GM23338 (cell line): Measurements from ENCODE around the gene LCOR.

Experiments
- EZH2 ChIP-seq: fragments of 200-600 bp; sonication (generic); IDR thresholded peaks from one replicate; pipeline ENCODE4 v1.8.0; 2017; ENCODE audit warnings: antibody characterized with exemption, mild to moderate bottlenecking, low read depth; ENCODE audit not compliant: unreplicated experiment
- TF ChIP-seq, protein P1 (sequence below), 2 experiments: fragments of 200-600 bp in 1 of 2; sonication (generic) in 1 of 2; conservative IDR thresholded peaks; 2 replicates each; pipeline versions ENCODE4 v1.5.1 to v1.6.1; 2016 to 2017; ENCODE audit warnings: antibody characterized with exemption in 2 of 2, low read depth in 2 of 2, mild to moderate bottlenecking in 2 of 2, moderate library complexity in 1 of 2

DNA sequence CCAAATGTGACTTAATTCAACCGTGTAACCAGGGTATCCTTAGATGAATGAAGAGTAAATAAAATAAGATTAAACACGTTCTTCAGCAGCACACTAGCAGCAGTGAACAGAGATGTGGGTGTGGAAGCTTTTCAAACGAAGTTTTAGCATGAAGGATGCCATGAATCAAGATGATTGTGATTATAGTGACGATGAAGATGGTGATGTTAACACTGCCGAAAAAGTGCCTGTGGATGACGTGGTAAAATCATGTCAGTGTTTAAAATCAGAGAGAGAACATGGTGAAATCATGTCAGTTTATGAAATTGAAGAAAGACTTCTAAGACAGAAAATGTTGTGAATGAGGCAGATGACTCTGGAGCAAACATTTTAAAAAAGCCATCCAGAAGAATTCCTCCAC lies 19.2 kb downstream of the LCOR start:
- no peak for TF ChIP-seq EZH2
- TF ChIP-seq, protein P1, sequence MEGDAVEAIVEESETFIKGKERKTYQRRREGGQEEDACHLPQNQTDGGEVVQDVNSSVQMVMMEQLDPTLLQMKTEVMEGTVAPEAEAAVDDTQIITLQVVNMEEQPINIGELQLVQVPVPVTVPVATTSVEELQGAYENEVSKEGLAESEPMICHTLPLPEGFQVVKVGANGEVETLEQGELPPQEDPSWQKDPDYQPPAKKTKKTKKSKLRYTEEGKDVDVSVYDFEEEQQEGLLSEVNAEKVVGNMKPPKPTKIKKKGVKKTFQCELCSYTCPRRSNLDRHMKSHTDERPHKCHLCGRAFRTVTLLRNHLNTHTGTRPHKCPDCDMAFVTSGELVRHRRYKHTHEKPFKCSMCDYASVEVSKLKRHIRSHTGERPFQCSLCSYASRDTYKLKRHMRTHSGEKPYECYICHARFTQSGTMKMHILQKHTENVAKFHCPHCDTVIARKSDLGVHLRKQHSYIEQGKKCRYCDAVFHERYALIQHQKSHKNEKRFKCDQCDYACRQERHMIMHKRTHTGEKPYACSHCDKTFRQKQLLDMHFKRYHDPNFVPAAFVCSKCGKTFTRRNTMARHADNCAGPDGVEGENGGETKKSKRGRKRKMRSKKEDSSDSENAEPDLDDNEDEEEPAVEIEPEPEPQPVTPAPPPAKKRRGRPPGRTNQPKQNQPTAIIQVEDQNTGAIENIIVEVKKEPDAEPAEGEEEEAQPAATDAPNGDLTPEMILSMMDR (conservative IDR thresholded peaks at IDR 0.05; ENCODE audit: low read depth in 2 of 2), result no peak
